Liver (tissue), 9 donors: ENCODE data around the gene NEFH. TPM values are rescaled to one million over a fixed set of nuclear protein-coding genes. Genes with fewer than 3 reads are reported as not detected.

Experiments
- DNase-seq: peaks from one replicate; pipeline ENCODE4 v3.0.0-alpha.2; 2017; ENCODE audit warnings: low spot score
- H3K27ac ChIP-seq, 2 donors: one replicate each; pipeline ENCODE4 v1.7.0; 2013; ENCODE audit warnings: inconsistent platforms in 2 of 2, low read length in 2 of 2, control low read depth in 1 of 2, low read depth in 1 of 2, mild to moderate bottlenecking in 1 of 2
- H3K27me3 ChIP-seq, 4 donors: one replicate each; pipeline versions ENCODE4 v1.6.1 to v1.7.0; 2013; ENCODE audit warnings: low read length in 3 of 4, inconsistent platforms in 1 of 4, mild to moderate bottlenecking in 1 of 4, moderate library complexity in 1 of 4; ENCODE audit not compliant: control insufficient read depth in 4 of 4, insufficient read depth in 4 of 4
- H3K36me3 ChIP-seq, 4 donors: one replicate each; pipeline versions ENCODE4 v1.6.1 to v1.7.0; 2013; ENCODE audit warnings: low read length in 3 of 4, mild to moderate bottlenecking in 3 of 4, low read depth in 1 of 4, moderate library complexity in 1 of 4; ENCODE audit not compliant: control insufficient read depth in 4 of 4, insufficient read depth in 3 of 4
- H3K4me1 ChIP-seq, 4 donors: one replicate each; pipeline versions ENCODE4 v1.6.1 to v1.7.0; 2013; ENCODE audit warnings: low read length in 3 of 4, mild to moderate bottlenecking in 3 of 4, moderate library complexity in 1 of 4; ENCODE audit not compliant: control insufficient read depth in 4 of 4, insufficient read depth in 4 of 4
- H3K4me3 ChIP-seq, 3 donors: one replicate each; pipeline versions ENCODE4 v1.6.1 to v1.7.0; 2013; ENCODE audit warnings: low read length in 3 of 3, control low read depth in 1 of 3, low read depth in 1 of 3, mild to moderate bottlenecking in 1 of 3
- H3K9ac ChIP-seq, 2 donors: one replicate each; pipeline ENCODE4 v1.7.0; 2013; ENCODE audit warnings: low read length in 2 of 2, mild to moderate bottlenecking in 2 of 2, moderate library complexity in 2 of 2, control low read depth in 1 of 2, low read depth in 1 of 2
- H3K9me3 ChIP-seq, 4 donors: one replicate each; pipeline versions ENCODE4 v1.6.1 to v1.7.0; 2013; ENCODE audit warnings: low read length in 3 of 4; ENCODE audit not compliant: control insufficient read depth in 4 of 4
- EGR1 ChIP-seq, 2 donors: IDR thresholded peaks; 2 replicates each; pipeline ENCODE4 v1.6.1; 2016 to 2018; ENCODE audit warnings: antibody characterized with exemption in 2 of 2, low read depth in 2 of 2
- FOXA1 ChIP-seq: IDR thresholded peaks from 2 replicates; pipeline ENCODE4 v1.6.1; 2016; ENCODE audit warnings: antibody characterized with exemption
- HNF4A ChIP-seq, 2 donors: conservative IDR thresholded peaks; 2 replicates each; pipeline ENCODE4 v1.6.1; 2016; ENCODE audit warnings: antibody characterized with exemption in 2 of 2, mild to moderate bottlenecking in 2 of 2
- HNF4G ChIP-seq: IDR thresholded peaks from 2 replicates; pipeline ENCODE4 v1.6.1; 2016; ENCODE audit warnings: antibody characterized with exemption
- RAD21 ChIP-seq, 2 donors: IDR thresholded peaks; 2 replicates each; pipeline ENCODE4 v1.6.1; 2016; ENCODE audit warnings: antibody characterized with exemption in 2 of 2, mild to moderate bottlenecking in 2 of 2
- SP1 ChIP-seq: IDR thresholded peaks from 2 replicates; pipeline ENCODE4 v1.6.1; 2018; ENCODE audit warnings: antibody characterized with exemption, mild to moderate bottlenecking
- TAF1 ChIP-seq: conservative IDR thresholded peaks from 2 replicates; pipeline ENCODE4 v1.6.1; 2016; ENCODE audit warnings: antibody characterized with exemption, mild to moderate bottlenecking
- YY1 ChIP-seq: IDR thresholded peaks from 2 replicates; pipeline ENCODE4 v1.6.1; 2016; ENCODE audit warnings: antibody characterized with exemption, mild to moderate bottlenecking
- WGBS: extraction: QIAGEN DNeasy Blood & Tissue Kit; methylation state at CpG from one replicate; pipeline ENCODE4 v1.1.7; 2013; 5-methylcytosine and 5-hydroxymethylcytosine counted together
- polyA plus RNA-seq, 2 donors: library from polyadenylated mRNA; stranded (reverse) in 1 of 2; unstranded in 1 of 2; fragments of 200-250 nt in 1 of 2; fragments of >200 nt in 1 of 2; fragmentation: Nextera tagmentation in 1 of 2; extraction: Ambion mirVana in 1 of 2; gene quantifications; one replicate each; pipeline versions ENCODE4 v1.2.1 to v1.2.3, GENCODE V29; 2013 to 2015
- total RNA-seq, 2 donors: library from RNA; depleted of rRNA; stranded (reverse); fragments of >200 nt; gene quantifications; one replicate each; pipeline ENCODE4 v1.2.3, GENCODE V29; 2014
- TF ChIP-seq, protein P1 (sequence below): IDR thresholded peaks from 2 replicates; pipeline ENCODE4 v1.6.1; 2016; ENCODE audit warnings: antibody characterized with exemption
- TF ChIP-seq, protein P2 (sequence below): IDR thresholded peaks from 2 replicates; pipeline ENCODE4 v1.6.1; 2016; ENCODE audit warnings: antibody characterized with exemption
- TF ChIP-seq, protein P3 (sequence below): IDR thresholded peaks from 2 replicates; pipeline ENCODE4 v1.6.1; 2016; ENCODE audit warnings: antibody characterized with exemption, mild to moderate bottlenecking
- donor health status: healthy.
- donor health status: healthy.
- donor health status: healthy.
- donor health status: healthy.
- donor health status: healthy.

The NEFH gene
- total and polyA plus RNA-seq, 4 donors = 0.04 to 1.6 (median 0.21) TPM

DNA sequence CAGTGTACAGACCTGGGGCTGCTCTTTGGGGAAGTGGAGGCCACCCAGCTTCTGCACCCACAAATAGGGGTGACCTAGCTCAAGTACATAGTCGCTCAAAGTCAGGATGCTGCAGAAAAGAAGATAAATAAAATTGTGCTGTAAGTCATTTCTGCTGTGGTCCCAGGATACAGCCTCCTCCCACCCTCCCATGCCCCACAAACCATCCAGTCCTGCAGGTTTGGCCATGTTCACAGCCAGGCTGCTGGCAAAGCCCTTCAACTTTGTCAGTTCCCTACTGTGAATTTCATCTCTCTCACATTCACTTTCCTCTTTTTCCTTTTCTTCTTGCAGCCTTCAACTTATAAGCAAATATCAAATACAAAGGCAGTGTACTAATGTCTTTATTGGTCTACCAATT is 40.0 kb downstream of the NEFH start:
- Histone ChIP-seq H3K4me1 (peaks cover 5 to 21% (median 9%) of the 10 kb centered on the region in 4 donors), H3K9me3 (no peaks in the 10 kb centered on the region), H3K27me3 (no peaks in the 10 kb centered on the region), H3K36me3 (peaks cover 3 to 49% (median 27%) of the 10 kb centered on the region in 4 donors), H3K9ac (no peak overlapping the region), H3K4me3 (no peak overlapping the region), H3K27ac (no peak overlapping the region)
- DNase-seq = no peak
- no peak for TF ChIP-seq HNF4G
- 100% methylated on average over 1 of the region's 1 CpG for WGBS

DNA sequence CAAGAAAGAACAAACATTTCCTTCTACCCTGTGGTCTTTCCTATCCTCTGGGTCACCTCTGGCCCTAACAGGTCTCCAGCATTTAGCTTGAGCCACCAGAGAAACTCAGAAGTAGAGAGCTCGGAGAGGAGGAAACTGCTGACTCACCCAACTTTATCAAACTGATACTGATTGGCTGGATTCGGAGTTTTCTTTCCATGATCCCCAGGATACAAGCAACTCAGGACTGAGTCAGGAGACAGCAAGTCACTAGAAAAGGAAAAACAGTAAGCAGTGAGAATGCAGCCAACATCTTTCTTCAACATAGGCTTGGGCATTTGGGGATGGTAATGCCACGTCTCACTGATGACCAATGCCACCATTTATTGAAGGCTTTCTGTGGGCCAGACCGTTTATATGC is 40.8 kb downstream of the NEFH start:
- no peak overlapping the region for H3K27ac ChIP-seq
- TF ChIP-seq RAD21 (IDR thresholded peaks at IDR 0.05) = no peak
- 86% methylated on average over 4 of the region's 4 CpGs for WGBS
- no peaks in the 10 kb centered on the region for H3K9me3 ChIP-seq
- no peak overlapping the region for H3K4me3 ChIP-seq
- no peak for DNase-seq
- no peak overlapping the region for H3K9ac ChIP-seq
- no peaks in the 10 kb centered on the region for H3K27me3 ChIP-seq
- peaks cover 5 to 21% (median 9%) of the 10 kb centered on the region in 4 donors for H3K4me1 ChIP-seq
- peaks cover 3 to 52% (median 32%) of the 10 kb centered on the region in 4 donors for H3K36me3 ChIP-seq

DNA sequence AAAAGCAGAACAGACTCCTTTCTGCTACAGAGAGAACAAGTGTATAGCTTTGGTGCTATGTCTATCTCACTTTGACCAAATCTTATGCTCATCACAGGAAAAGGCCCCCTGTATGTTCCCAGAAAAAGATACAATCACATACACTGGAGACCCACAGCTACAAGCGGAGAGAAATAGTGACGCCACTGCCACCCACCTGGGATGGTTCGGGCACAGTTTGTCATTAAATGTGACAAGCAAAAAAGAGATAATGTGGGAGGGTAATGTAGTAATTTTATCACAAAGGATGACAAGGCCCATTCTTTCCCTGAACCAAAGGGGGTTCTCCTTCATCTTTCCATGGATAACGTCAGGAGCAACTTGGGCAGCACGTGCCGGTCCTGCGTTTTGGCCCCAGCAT is 41.5 kb downstream of the NEFH start:
- no peaks in the 10 kb centered on the region for H3K27me3 ChIP-seq
- no peaks in the 10 kb centered on the region for H3K9me3 ChIP-seq
- H3K4me3 ChIP-seq = no peak overlapping the region
- DNase-seq = no peak
- H3K4me1 ChIP-seq = peaks cover 5 to 21% (median 9%) of the 10 kb centered on the region in 4 donors
- TF ChIP-seq SP1 (no peak), YY1 (no peak)
- TF ChIP-seq, protein P1, sequence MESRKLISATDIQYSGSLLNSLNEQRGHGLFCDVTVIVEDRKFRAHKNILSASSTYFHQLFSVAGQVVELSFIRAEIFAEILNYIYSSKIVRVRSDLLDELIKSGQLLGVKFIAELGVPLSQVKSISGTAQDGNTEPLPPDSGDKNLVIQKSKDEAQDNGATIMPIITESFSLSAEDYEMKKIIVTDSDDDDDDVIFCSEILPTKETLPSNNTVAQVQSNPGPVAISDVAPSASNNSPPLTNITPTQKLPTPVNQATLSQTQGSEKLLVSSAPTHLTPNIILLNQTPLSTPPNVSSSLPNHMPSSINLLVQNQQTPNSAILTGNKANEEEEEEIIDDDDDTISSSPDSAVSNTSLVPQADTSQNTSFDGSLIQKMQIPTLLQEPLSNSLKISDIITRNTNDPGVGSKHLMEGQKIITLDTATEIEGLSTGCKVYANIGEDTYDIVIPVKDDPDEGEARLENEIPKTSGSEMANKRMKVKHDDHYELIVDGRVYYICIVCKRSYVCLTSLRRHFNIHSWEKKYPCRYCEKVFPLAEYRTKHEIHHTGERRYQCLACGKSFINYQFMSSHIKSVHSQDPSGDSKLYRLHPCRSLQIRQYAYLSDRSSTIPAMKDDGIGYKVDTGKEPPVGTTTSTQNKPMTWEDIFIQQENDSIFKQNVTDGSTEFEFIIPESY = no peak
- TF ChIP-seq, protein P2, sequence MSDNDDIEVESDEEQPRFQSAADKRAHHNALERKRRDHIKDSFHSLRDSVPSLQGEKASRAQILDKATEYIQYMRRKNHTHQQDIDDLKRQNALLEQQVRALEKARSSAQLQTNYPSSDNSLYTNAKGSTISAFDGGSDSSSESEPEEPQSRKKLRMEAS = no peak
- H3K36me3 ChIP-seq = peaks cover 3 to 48% (median 30%) of the 10 kb centered on the region in 4 donors
- WGBS = 98% methylated on average over 7 of the region's 7 CpGs
- H3K27ac ChIP-seq = no peak overlapping the region
- H3K9ac ChIP-seq = no peak overlapping the region

DNA sequence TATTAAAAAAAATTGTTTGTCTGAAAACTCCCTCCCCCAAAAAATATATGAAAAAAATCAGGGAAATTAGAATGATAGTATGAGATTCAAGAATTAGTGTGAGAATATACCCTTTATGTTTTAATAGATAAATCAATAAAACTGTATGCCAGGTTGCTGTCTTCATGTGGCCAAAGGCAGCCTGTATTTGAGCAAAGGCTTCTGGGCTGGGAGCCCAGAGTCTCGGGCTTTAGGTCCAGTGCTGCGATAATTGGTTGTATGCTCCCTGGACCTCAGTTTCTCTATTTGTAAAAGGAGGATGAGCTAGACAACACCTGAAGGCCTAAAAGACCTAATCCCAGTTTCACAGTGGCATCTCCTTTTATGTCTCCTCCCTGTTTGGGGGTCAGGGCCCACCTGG is 43.7 kb downstream of the NEFH start:
- 43% methylated on average over 2 of the region's 2 CpGs for WGBS
- Histone ChIP-seq H3K4me3 (no peak overlapping the region), H3K27me3 (no peaks in the 10 kb centered on the region), H3K9me3 (no peaks in the 10 kb centered on the region), H3K4me1 (peaks cover 0 to 7% (median 2%) of the 10 kb centered on the region in 4 donors), H3K27ac (no peak overlapping the region), H3K9ac (no peak overlapping the region), H3K36me3 (peaks cover 4 to 58% (median 40%) of the 10 kb centered on the region in 4 donors)
- TF ChIP-seq HNF4G (no peak), FOXA1 (no peak), EGR1 (IDR thresholded peaks at IDR 0.05; ENCODE audit: low read depth in 2 of 2) (no peak), TAF1 (no peak), HNF4A (conservative IDR thresholded peaks at IDR 0.05) (no peak)
- TF ChIP-seq, protein P3, sequence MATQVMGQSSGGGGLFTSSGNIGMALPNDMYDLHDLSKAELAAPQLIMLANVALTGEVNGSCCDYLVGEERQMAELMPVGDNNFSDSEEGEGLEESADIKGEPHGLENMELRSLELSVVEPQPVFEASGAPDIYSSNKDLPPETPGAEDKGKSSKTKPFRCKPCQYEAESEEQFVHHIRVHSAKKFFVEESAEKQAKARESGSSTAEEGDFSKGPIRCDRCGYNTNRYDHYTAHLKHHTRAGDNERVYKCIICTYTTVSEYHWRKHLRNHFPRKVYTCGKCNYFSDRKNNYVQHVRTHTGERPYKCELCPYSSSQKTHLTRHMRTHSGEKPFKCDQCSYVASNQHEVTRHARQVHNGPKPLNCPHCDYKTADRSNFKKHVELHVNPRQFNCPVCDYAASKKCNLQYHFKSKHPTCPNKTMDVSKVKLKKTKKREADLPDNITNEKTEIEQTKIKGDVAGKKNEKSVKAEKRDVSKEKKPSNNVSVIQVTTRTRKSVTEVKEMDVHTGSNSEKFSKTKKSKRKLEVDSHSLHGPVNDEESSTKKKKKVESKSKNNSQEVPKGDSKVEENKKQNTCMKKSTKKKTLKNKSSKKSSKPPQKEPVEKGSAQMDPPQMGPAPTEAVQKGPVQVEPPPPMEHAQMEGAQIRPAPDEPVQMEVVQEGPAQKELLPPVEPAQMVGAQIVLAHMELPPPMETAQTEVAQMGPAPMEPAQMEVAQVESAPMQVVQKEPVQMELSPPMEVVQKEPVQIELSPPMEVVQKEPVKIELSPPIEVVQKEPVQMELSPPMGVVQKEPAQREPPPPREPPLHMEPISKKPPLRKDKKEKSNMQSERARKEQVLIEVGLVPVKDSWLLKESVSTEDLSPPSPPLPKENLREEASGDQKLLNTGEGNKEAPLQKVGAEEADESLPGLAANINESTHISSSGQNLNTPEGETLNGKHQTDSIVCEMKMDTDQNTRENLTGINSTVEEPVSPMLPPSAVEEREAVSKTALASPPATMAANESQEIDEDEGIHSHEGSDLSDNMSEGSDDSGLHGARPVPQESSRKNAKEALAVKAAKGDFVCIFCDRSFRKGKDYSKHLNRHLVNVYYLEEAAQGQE = no peak
- DNase-seq = no peak
